Measurements from ENCODE around the gene SCART1. TPM values are rescaled to one million over a fixed set of nuclear protein-coding genes. Genes with fewer than 3 reads are reported as not detected.
"Not testable (repeated sequence)": the region's sequence is repeated elsewhere in the genome, so short reads cannot be mapped to it uniquely, and the experiment has no call there.

SCART1 gene
- total RNA-seq, 1 donor from 2014 or later: 0.45 TPM

GRCh38 chr10:133429571-133429970 is 24.2 kb upstream of the SCART1 start:
- DNase-seq; intact Hi-C loops (cut with micrococcal nuclease); ATAC-seq: not testable (repeated sequence)

- intact Hi-C loops (cut with micrococcal nuclease); DNase-seq: not testable (repeated sequence)
- ATAC-seq: peak; percentile 26
Measured at GRCh38 chr10:133431888-133432613, 21.7 kb upstream of the SCART1 start.

GRCh38 chr10:133432789-133433188 is 21.0 kb upstream of the SCART1 start:
- ATAC-seq; DNase-seq; intact Hi-C loops (cut with micrococcal nuclease): not testable (repeated sequence)

- intact Hi-C loops (cut with micrococcal nuclease): no loop called here
- DNase-seq (no peak), ATAC-seq (no peak)
Measured at GRCh38 chr10:133438711-133439273, 15.0 kb upstream of the SCART1 start.

GRCh38 chr10:133439517-133440461 is 14.0 kb upstream of the SCART1 start:
- no peak for ATAC-seq
- no peak for DNase-seq
- intact Hi-C loops (cut with micrococcal nuclease): no loop called here

GRCh38 chr10:133440633-133441285 is 13.0 kb upstream of the SCART1 start:
- intact Hi-C loops (cut with micrococcal nuclease): no loop called here
- ATAC-seq (no peak), DNase-seq (no peak)

- not testable (repeated sequence) for DNase-seq, ATAC-seq
Measured at GRCh38 chr10:133441356-133441755, 12.4 kb upstream of the SCART1 start.

GRCh38 chr10:133441780-133442179 is 12.0 kb upstream of the SCART1 start:
- no peak for DNase-seq
- intact Hi-C loops (cut with micrococcal nuclease): no loop called here
- no peak for ATAC-seq

More at GRCh38 chr10:133441356-133441755, 12.4 kb upstream of the SCART1 start:
- intact Hi-C loops (cut with micrococcal nuclease): not testable (repeated sequence)

- DNase-seq: no peak
- intact Hi-C loops (cut with micrococcal nuclease): no loop called here
- ATAC-seq: no peak
Measured at GRCh38 chr10:133442191-133442966, 11.4 kb upstream of the SCART1 start.

- ATAC-seq (no peak), DNase-seq (no peak)
- intact Hi-C loops (cut with micrococcal nuclease): no loop called here
Measured at GRCh38 chr10:133442967-133443924, 10.5 kb upstream of the SCART1 start.

- intact Hi-C loops (cut with micrococcal nuclease): no loop called here
- DNase-seq (no peak), ATAC-seq (no peak)
Measured at GRCh38 chr10:133444342-133445267, 9.1 kb upstream of the SCART1 start.

- DNase-seq: no peak
- ATAC-seq: no peak
- intact Hi-C loops (cut with micrococcal nuclease): no loop called here
Measured at GRCh38 chr10:133445268-133445732, 8.4 kb upstream of the SCART1 start.

- DNase-seq (no peak), ATAC-seq (no peak)
- intact Hi-C loops (cut with micrococcal nuclease): no loop called here
Measured at GRCh38 chr10:133445751-133446708, 7.7 kb upstream of the SCART1 start.

- no peak for DNase-seq
- intact Hi-C loops (cut with micrococcal nuclease): no loop called here
- ATAC-seq: no peak
Measured at GRCh38 chr10:133446979-133447378, 6.8 kb upstream of the SCART1 start.

- no peak for DNase-seq
- intact Hi-C loops (cut with micrococcal nuclease): no loop called here
- no peak for ATAC-seq
Measured at GRCh38 chr10:133448120-133448519, 5.6 kb upstream of the SCART1 start.

Measured in left ventricle myocardium superior (tissue), 1 donor.